A549 (cell line): ENCODE results near the gene ZNF600.
"Not testable (repeated sequence)": the region's sequence is repeated elsewhere in the genome, so short reads cannot be mapped to it uniquely, and the experiment has no call there.

Experiments
- BCL3 ChIP-seq: fragments of >200 bp; sonication (Bioruptor Twin); formaldehyde crosslinking; IDR thresholded peaks from 3 replicates; pipeline ENCODE4 v1.6.1; 2016
- CTCF ChIP-seq: fragments of >200 bp; sonication (Bioruptor Twin); formaldehyde crosslinking; IDR thresholded peaks from 3 replicates; pipeline ENCODE4 v1.5.1; 2016
- EP300 ChIP-seq, 2 experiments: fragments of >200 bp; sonication (Bioruptor Twin); formaldehyde crosslinking; IDR thresholded peaks; 2 replicates in 1 of 2; 3 replicates in 1 of 2; pipeline ENCODE4 v1.6.1; 2016 to 2017
- FOSL2 ChIP-seq, 2 experiments: fragments of 450-650 bp in 1 of 2; fragments of >200 bp in 1 of 2; sonication (Bioruptor Twin) in 1 of 2; formaldehyde crosslinking; IDR thresholded peaks; 2 replicates each; pipeline versions ENCODE4 v1.5.0 to v1.6.1; 2016 to 2020; ENCODE audit warnings: mild to moderate bottlenecking in 1 of 2, moderate library complexity in 1 of 2
- KDM1A ChIP-seq: fragments of 200-600 bp; sonication (generic); IDR thresholded peaks from 2 replicates; pipeline ENCODE4 v1.6.1; 2016; ENCODE audit warnings: low read depth, mild to moderate bottlenecking
- MAX ChIP-seq: IDR thresholded peaks from 2 replicates; pipeline ENCODE4 v1.6.1; 2012
- MYC ChIP-seq: IDR thresholded peaks from 2 replicates; pipeline ENCODE4 v1.6.1; 2012; ENCODE audit warnings: mild to moderate bottlenecking, inconsistent platforms, low read length, improper control_type of control experiment, borderline replicate concordance
- POLR2A ChIP-seq: IDR thresholded peaks from 2 replicates; pipeline ENCODE4 v1.6.1; 2012; ENCODE audit warnings: mild to moderate bottlenecking, low read length
- TFCP2L1 ChIP-seq: fragments of 250-450 bp; sonication (Bioruptor Pico); IDR thresholded peaks from 2 replicates; pipeline ENCODE4 v1.5.0; 2021; ENCODE audit warnings: mild to moderate bottlenecking

GRCh38 chr19:52726051-52726450 lies 60.5 kb downstream of the ZNF600 start:
- not testable (repeated sequence) for TF ChIP-seq CTCF; FOSL2 (IDR thresholded peaks at IDR 0.05); FOSL2 (CRISPR knock-in tag; IDR thresholded peaks at IDR 0.05); KDM1A; TFCP2L1 (CRISPR knock-in tag); BCL3; MAX; POLR2A; MYC; EP300 (IDR thresholded peaks at IDR 0.05)
